GM18951 (cell line): ENCODE data around the gene MIGA2.

Experiments used
- POLR2A ChIP-seq: IDR thresholded peaks from 4 replicates; pipeline ENCODE4 v1.6.1; 2011; ENCODE audit warnings: mild to moderate bottlenecking; ENCODE audit not compliant: insufficient read length, insufficient read depth; ENCODE audit errors: extremely low read depth
- in situ Hi-C: fragments of 300-500 bp; cut with MboI; formaldehyde crosslinking; loops from one replicate; pipeline ENCODE4 v1.12.0; 2022; ENCODE audit warnings: low sequenced_read_pairs, mixed read lengths, inconsistent platforms; ENCODE audit not compliant: unreplicated experiment

The MIGA2 gene

DNA sequence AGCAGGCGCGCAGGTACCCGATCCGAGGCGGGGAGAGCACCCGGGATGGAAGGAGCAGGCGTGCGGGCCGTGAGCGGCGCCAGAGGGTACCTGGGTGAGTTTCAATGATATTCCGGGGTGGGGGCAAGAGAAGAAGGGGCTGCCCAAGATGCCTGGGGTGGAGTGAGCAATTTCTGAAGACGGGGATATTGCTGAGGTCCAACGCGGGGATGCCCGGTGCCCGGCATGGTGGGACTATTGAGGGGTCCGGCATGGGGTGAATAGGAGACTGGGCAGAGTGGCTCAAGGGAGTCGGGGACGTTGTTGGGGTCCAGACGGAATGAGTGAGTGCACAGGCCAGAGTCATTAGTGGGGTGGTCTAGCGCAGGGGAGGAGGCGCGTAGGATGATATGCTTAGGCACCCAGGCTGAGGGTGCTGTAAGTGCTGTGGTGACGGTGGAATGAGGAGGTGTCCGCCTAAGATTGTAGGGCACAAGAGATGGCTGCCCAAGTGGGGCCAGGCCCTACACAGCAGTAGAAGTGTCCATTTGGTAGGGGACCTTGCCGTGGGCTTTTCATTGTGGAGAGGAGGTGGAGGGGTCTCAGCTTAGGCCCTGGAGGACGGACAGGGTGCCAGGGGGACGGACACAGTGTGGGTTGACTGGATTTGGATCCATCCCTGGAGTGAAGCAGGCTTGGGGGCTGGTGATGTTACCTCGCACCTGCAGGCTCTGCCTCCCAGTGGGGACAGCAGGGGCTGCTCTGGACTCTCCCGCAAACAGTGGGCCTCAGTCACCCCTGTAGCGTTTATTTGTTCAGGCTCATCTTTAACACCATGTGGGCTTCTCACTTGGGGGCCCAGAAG is 719 bp downstream of the MIGA2 start:
- in situ Hi-C loops, result no loop called here

DNA sequence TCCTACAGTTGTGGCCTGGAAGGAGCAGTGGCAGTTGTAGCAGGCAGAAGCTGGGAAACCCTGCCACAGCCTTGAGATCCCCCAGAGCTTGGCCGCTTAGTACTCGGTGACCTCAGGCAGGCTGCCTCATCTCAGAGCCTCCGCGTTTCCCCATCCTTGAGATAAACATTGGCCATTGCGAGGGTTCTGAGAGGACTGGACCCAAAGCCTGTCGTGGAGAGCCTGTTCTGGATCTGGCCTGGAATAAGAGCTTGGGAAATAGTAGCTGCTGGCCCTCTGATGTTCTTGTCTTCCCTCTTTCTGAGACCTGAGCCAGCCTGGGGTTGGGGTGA is 1.3 kb downstream of the MIGA2 start:
- in situ Hi-C loops, result no loop called here

More for the DNA sequence above, 719 bp downstream of the MIGA2 start:
- no peak for TF ChIP-seq POLR2A

DNA sequence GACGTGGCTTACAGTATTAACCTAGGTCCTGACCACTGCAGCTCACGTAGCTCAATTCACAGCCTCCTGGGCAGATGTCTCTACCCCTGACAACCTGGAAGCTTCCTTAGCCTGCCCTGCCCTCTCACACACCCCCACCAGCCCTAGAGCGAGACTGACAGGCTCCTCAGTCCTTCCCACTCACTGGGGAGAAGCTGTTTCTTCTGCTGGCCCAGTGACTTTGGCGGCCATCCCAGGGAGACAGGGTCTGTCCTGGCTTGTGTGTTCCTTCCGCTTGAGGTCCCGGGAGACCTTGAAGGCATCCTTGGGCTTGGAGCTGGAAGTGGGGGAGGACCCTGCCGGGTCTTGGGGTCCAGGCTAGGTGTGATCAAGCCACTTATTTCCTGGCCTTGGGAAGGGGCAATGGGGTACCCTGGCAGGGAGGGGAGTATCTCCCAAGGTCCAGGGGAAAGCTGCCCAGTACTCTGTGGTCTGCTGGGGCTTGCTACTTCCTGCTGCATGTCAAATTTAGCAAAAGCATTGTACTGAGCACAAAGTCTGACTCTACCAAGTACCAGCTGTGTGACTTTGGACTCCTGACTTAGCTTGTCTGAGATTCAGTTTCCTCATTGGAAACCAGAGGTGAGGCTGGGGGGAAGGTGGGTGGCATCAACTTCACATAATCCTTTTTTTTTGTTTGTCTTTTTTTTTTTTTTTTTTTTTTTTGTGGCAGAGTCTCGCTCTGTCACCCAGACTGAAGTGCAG is 1.9 kb downstream of the MIGA2 start:
- in situ Hi-C loops, result no loop called here
- no peak for TF ChIP-seq POLR2A

More for the DNA sequence above, 1.3 kb downstream of the MIGA2 start:
- TF ChIP-seq POLR2A, result no peak

DNA sequence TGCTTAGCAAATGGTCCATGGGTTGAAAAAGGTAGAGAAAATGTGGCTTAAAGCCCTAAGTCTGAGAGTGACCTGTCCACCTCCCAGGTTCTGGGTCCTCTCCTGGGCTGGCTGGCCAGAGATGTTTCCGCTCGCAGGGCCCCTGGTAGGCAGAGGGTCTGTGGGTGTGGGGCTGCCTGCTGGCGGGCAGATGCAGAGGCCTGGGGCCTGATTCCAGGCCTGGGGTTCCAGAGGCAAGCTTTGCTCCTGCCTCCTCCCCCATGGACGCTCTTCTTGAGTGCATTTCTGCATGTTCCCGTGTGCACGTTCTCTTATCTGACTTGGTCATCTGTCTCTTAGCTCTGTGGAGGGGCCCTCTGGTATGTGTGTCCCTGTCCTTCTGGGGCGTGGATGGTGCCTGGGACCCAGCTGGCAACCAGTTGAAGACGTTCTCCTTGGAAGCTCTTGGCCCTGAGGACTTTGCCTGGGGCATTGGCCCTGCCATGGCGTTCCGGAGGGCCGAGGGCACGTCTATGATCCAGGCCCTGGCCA is 3.8 kb downstream of the MIGA2 start:
- TF ChIP-seq POLR2A, result no peak
- in situ Hi-C loops, result no loop called here

DNA sequence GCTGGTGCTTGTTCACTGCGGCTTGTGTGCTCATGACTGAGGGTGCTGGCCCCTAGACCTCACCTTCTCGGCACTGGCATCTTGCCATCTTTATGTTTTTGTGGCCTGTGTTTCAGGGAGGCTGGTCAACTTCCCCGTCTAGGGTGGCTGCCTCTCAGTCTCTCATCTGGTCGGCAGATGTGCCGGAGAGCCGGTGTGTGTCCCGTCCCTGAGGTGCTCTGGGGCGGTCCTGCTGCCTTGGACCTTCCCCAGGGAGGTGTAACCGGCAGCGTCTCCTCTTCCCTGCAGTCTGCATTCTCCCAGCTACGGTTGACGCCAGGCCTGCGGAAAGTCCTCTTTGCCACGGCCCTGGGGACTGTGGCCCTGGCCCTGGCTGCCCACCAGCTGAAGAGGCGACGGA is 5.6 kb downstream of the MIGA2 start:
- in situ Hi-C loops, result no loop called here
- no peak for TF ChIP-seq POLR2A

DNA sequence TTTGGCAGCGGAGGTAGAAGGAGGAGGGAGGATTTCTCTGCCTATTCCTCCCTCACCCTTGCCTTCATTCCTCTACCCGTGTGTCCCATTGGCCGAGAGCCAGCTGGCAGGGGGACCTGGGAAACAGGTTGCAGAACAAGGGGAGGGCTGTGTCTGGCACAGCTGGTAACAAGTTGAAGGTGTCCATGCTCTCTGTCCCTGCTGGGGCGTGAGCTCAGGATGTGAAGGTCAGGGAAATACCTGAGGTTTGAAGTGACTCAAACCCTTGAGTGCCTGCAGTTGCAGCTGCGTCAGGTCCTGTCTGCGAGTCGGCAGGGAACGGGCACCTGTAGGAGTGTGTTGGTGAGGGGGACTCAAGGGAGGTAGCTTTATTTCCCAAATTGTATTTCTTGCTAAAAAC is 16.2 kb downstream of the MIGA2 start:
- in situ Hi-C loops, result no loop called here
- no peak for TF ChIP-seq POLR2A

DNA sequence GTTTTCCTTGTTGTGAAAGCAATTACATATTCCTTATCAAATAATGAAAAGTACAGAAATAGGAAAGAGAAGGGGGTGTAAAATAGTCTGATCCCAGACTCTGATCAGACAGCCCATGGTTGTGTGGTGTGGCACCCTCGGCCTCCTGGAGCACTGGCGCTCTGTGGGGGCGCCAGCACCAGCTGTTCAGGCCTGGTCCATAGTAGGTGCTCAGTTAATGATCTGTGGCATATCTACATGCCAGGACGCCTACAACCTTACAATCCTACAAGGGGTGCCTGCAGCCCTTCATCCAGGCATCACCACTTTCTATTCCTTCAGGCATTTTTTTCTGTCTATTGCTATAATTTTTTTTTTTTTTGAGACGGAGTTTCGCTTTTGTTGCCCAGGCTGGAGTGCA is 16.6 kb downstream of the MIGA2 start:
- in situ Hi-C loops, result no loop called here
- TF ChIP-seq POLR2A, result no peak

DNA sequence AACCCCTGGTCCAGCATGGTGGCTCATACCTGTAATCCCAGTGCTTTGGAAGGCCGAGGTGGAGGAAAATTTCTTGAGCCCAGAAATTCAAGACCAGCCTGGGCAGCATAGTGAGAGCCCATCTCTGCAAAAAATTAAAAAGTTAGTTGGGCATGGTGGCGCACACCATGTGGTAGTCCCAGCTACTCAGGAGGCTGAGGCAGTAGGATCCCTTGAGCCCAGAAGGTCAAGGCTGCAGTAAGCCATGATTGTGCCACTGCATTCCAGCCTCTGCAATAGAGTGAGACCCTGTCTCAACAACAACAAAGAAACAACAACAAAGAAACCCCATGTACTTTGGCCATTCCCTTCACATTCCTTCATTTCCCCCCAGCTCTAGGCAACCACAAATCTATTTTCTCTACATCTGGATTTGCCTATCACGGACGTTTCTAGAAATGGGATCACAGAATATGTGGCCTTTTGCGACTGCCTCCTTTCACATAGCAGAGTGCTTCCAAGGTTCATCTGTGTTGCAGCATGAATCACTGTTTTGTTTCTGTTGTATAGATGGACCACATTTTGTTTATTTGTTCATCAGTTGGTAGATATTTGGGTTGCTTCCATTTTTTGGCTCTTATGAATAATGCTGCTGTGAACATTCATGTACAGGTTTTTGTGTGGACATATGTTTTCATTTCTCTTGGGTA is 17.9 kb downstream of the MIGA2 start:
- no peak for TF ChIP-seq POLR2A
- in situ Hi-C loops, result no loop called here

DNA sequence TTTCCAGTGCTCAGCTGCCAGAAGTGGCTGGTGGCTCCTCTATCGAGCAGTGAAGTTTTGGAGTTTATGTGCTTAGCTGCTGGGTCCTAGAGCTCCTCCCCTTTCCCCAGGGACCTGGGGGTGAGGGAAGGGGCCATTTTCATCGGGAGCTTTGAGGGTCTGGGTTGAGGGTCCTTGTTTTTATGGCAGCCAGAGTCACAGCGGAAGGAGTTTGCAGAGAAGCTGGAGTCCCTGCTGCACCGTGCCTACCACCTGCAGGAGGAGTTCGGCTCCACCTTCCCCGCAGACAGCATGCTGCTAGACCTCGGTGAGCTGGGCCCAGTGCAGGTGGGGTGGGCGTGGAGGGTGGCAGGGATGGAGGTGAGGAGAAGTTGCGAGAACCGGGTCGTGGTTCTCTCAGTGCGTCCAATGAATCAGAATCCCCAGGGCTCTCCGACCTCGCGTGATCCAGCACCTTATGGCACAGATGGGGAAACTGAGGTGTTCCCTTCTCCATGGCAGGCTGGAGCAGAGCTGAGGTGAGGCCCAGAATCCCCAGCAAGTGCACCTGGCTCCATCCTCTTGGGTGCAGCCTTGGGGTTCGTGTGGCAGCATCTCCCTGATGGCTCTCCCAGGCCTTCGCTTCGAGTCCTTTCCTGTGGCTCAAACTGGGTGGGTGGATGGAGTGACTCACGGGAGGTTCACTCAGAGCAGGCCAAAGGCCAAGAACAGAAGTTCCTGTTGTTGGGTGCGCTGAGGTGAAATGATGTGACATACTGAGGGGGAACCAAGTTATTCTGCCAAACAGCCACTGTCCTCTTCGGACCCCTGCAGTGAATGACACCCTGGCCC is 22.8 kb downstream of the MIGA2 start:
- in situ Hi-C loops, result no loop called here
- no peak for TF ChIP-seq POLR2A

DNA sequence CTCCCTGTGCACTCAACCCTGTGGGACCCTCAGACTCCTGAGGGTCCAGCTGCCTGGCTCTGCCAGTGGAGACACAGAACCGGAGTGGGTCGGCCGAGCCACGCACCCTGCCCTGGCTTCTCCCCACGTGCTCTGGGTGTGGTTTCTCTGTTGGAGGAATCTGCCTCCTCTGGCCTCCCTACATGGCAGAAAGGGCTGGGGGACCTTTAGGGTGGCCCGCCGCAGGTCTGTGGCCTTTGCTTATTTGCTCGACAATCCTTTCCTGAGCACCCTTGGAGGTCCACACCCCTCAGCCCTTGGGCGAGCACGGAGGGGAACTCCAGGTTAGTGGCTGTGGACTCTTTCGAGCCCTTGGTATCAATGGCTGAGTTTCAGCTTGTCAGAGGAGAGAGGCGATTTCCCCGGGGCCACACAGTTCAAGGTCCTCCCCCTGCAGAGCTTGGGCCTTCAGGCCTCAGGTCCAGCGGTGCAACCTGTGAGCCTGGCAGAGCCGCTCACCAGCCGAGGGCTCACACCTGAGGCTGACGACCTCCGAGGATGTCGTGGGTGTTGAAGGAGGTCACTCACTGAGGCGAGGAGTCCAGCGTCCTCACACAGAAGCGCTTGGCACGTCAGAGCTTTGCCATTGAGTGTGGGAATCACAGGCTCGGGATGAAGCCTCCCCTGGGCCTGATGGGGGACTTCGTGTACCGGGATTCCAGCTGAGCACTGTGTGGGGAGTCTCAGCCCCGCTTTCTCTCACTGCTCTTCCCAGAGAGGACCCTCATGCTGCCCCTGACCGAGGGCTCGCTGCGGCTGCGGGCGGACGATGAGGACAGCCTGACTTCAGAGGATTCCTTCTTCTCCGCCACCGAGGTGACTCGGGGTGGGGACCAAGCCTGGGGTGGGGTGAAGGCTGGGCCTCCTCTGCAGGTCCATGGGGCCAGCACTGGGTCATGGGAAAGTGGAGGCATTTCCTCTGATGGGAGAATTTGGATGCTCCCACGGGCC is 23.7 kb downstream of the MIGA2 start:
- no peak for TF ChIP-seq POLR2A
- in situ Hi-C loops, result no loop called here

DNA sequence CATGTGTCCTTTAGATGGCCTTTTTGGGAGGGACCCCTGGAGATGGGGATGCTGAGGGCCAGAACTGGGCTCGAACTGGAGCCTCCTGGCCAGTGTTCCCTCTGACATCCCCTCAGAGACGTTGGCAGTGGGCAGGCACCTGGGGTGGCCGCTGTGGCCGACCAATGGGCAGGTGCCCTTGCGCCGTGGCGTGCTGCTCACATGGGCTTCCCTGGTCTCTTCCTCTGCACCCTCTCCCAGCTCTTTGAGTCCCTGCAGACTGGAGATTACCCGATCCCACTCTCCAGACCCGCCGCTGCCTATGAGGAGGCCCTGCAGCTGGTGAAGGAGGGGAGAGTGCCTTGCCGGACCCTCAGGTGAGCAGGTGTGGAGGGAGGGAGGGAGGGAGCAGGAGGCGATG is 24.6 kb downstream of the MIGA2 start:
- in situ Hi-C loops, result no loop called here

DNA sequence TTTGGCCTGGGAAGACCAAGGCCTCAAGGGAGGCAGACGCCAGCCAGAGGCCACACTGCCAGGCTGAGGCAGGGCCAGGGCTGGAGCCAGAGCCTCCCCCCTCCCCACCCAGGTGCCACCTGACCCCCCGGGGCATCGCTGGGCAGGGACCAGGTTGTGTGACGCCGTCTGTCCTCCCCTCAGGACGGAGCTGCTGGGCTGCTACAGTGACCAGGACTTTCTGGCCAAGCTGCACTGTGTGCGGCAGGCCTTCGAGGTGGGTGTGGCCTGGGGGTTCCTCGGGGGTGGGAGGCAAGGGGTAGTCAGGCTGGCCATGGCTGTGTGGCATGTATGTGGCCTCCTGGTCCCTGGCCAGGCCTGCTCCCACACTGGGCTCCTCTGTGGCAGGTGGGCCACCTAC is 26.6 kb downstream of the MIGA2 start:
- in situ Hi-C loops, result no loop called here
- no peak for TF ChIP-seq POLR2A

More for the DNA sequence above, 24.6 kb downstream of the MIGA2 start:
- no peak for TF ChIP-seq POLR2A

DNA sequence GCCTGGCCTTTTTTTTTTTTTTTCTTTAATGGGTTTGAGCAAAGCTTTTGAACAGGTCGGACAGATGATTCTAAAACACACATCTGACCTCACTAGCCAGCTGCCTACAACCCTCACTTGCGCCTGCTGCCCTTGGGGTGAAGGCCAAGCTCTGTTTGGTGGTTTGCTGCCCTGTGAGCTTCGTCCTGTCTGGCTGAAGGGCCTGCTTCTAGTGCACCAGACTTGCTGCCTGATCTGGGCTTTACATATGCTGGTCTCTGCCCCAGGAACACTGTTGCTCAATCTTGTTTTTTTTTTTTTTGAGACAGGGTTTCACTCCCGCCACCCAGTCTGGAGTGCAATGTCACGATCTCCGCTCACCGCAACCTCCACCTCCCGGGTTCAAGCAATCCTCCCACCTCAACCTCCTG is 28.1 kb downstream of the MIGA2 start:
- in situ Hi-C loops, result no loop called here
- TF ChIP-seq POLR2A, result no peak
